NB4 (cell line): ENCODE results near the gene SFSWAP.

Experiments
- MAX ChIP-seq: IDR thresholded peaks from 2 replicates; pipeline ENCODE4 v1.6.1; 2011; ENCODE audit warnings: low read depth, low read length
- POLR2A ChIP-seq: IDR thresholded peaks from 2 replicates; pipeline ENCODE4 v1.6.1; 2011; ENCODE audit warnings: mild to moderate bottlenecking; ENCODE audit not compliant: insufficient read length; ENCODE audit errors: extremely low read depth
- TF ChIP-seq, protein P1 (sequence below): IDR thresholded peaks from one replicate; pipeline ENCODE4 v1.5.1; 2012; ENCODE audit warnings: low read depth, low read length

DNA sequence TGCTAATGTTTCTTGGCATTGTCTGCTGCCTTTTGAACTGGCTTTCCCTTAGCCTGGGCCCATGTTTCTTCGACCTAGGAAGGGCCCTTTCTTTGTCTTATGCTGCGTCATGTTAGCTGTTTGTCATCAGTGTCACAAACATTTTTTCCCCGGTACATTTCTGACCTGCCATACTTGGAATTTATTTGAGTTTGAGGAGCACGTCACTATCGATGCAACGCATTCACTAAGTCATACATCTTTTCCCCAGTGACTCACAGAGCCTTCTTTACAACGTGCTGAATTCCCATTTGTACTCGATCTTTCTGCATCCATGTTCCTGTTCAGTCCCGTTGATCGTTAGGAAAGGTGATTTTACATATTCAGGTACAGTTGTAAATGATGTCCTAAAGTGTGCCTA, 61.1 kb downstream of the SFSWAP start:
- TF ChIP-seq, protein P1, sequence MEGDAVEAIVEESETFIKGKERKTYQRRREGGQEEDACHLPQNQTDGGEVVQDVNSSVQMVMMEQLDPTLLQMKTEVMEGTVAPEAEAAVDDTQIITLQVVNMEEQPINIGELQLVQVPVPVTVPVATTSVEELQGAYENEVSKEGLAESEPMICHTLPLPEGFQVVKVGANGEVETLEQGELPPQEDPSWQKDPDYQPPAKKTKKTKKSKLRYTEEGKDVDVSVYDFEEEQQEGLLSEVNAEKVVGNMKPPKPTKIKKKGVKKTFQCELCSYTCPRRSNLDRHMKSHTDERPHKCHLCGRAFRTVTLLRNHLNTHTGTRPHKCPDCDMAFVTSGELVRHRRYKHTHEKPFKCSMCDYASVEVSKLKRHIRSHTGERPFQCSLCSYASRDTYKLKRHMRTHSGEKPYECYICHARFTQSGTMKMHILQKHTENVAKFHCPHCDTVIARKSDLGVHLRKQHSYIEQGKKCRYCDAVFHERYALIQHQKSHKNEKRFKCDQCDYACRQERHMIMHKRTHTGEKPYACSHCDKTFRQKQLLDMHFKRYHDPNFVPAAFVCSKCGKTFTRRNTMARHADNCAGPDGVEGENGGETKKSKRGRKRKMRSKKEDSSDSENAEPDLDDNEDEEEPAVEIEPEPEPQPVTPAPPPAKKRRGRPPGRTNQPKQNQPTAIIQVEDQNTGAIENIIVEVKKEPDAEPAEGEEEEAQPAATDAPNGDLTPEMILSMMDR: no peak
- TF ChIP-seq MAX (no peak), POLR2A (no peak)
